H1 (cell line): Measurements from ENCODE around the gene SARS2. TPM values are rescaled to one million over a fixed set of nuclear protein-coding genes. Genes with fewer than 3 reads are reported as not detected.

ENCODE experiments used
- CTCF ChIA-PET: fragments of 300-600 bp; sonication (Branson Sonifier 250); formaldehyde crosslinking; loops from one replicate; lab custom pipeline; 2021; ENCODE audit not compliant: partially characterized antibody; lab: Charles Lee
- POLR2A ChIA-PET: fragments of 300-600 bp; sonication (Branson Sonifier 250); formaldehyde crosslinking; loops from one replicate; lab custom pipeline; 2021; ENCODE audit warnings: inconsistent platforms; ENCODE audit not compliant: partially characterized antibody; lab: Charles Lee
- DNase-seq, 2 experiments: peaks; one replicate each; pipeline versions ENCODE4 v3.0.0 to v3.0.0-alpha.2; 2010 to 2022; ENCODE audit warnings: low spot score in 2 of 2, low read depth in 1 of 2, mixed read lengths in 1 of 2
- FAIRE-seq: peaks from 2 replicates; lab custom pipeline; 2011; peaks lifted over from hg19 to GRCh38; lab: Jason Lieb, UNC
- H2AFZ ChIP-seq: 2 replicates; pipeline ENCODE4 v1.8.1; 2012; ENCODE audit warnings: low read length, inconsistent platforms
- H2AK5ac ChIP-seq: 2 replicates; pipeline ENCODE4 v1.6.1; 2013; ENCODE audit warnings: low read depth, low read length
- H2BK120ac ChIP-seq: replicated peaks from 2 replicates; pipeline ENCODE3; 2013; ENCODE audit warnings: low read depth, low read length, inconsistent platforms
- H2BK12ac ChIP-seq: 2 replicates; pipeline ENCODE4 v1.6.1; 2013; ENCODE audit warnings: low read depth, low read length
- H2BK15ac ChIP-seq: 2 replicates; pipeline ENCODE4 v1.6.1; 2013; ENCODE audit warnings: low read length
- H2BK20ac ChIP-seq: 2 replicates; pipeline ENCODE4 v1.6.1; 2013; ENCODE audit warnings: low read length
- H2BK5ac ChIP-seq: 2 replicates; pipeline ENCODE4 v1.6.1; 2013; ENCODE audit warnings: low read depth, low read length
- H3K14ac ChIP-seq: 2 replicates; pipeline ENCODE4 v1.6.1; 2013; ENCODE audit warnings: inconsistent platforms; ENCODE audit not compliant: insufficient read length
- H3K18ac ChIP-seq: 2 replicates; pipeline ENCODE4 v1.6.1; 2013; ENCODE audit warnings: low read length; ENCODE audit errors: extremely low read depth
- H3K23ac ChIP-seq: 2 replicates; pipeline ENCODE4 v1.6.1; 2013; ENCODE audit warnings: inconsistent platforms; ENCODE audit not compliant: insufficient read length
- H3K23me2 ChIP-seq: 2 replicates; pipeline ENCODE4 v1.6.1; 2013; ENCODE audit warnings: low read depth, low read length
- H3K27ac ChIP-seq: 2 replicates; pipeline ENCODE4 v1.6.1; 2011; ENCODE audit warnings: low read depth, low read length, inconsistent platforms
- H3K27me3 ChIP-seq, 4 experiments: replicated peaks in 1 of 4; 1 replicate in 1 of 4; 2 replicates in 3 of 4; pipeline versions ENCODE4 v1.6.1 to v1.8.1; 2011 to 2013; ENCODE audit warnings: low read length in 3 of 4, mild to moderate bottlenecking in 3 of 4, inconsistent platforms in 2 of 4, mixed read lengths in 2 of 4, moderate library complexity in 1 of 4; ENCODE audit not compliant: control insufficient read depth in 3 of 4, insufficient read depth in 3 of 4; ENCODE audit errors: extremely low read depth in 1 of 4
- H3K36me3 ChIP-seq, 4 experiments: 2 replicates each; pipeline versions ENCODE4 v1.6.1 to v1.8.1; 2011 to 2013; ENCODE audit warnings: mild to moderate bottlenecking in 4 of 4, low read length in 3 of 4, moderate library complexity in 2 of 4, control low read depth in 1 of 4, inconsistent platforms in 1 of 4; ENCODE audit not compliant: insufficient read depth in 4 of 4, control insufficient read depth in 2 of 4
- H3K4ac ChIP-seq: replicated peaks from 2 replicates; pipeline ENCODE3; 2013; ENCODE audit warnings: low read length, low read depth, mixed read lengths, inconsistent platforms; ENCODE audit not compliant: insufficient read length
- H3K4me1 ChIP-seq, 4 experiments: replicated peaks in 1 of 4; 1 replicate in 1 of 4; 2 replicates in 3 of 4; pipeline versions ENCODE4 v1.6.1 to v1.8.1; 2011 to 2013; ENCODE audit warnings: low read length in 3 of 4, inconsistent platforms in 2 of 4, mixed read lengths in 1 of 4; ENCODE audit not compliant: insufficient read depth in 4 of 4, control insufficient read depth in 3 of 4
- H3K4me2 ChIP-seq, 2 experiments: 2 replicates each; pipeline versions ENCODE4 v1.6.1 to v1.8.1; 2011 to 2013; ENCODE audit warnings: low read depth in 2 of 2, low read length in 2 of 2, control low read depth in 1 of 2, inconsistent platforms in 1 of 2, mild to moderate bottlenecking in 1 of 2; ENCODE audit not compliant: insufficient read depth in 1 of 2
- H3K4me3 ChIP-seq, 4 experiments: fragments of 200-600, 300-600 bp in 1 of 4; sonication (generic), shearing (Covaris generic), sonication (Bioruptor Twin) in 1 of 4; 2 replicates each; pipeline versions ENCODE4 v1.5.1 to v1.8.1; 2011 to 2016; ENCODE audit warnings: low read length in 4 of 4, low read depth in 3 of 4, control low read depth in 2 of 4, inconsistent platforms in 2 of 4, mild to moderate bottlenecking in 2 of 4, mixed read lengths in 1 of 4, moderate library complexity in 1 of 4; ENCODE audit not compliant: insufficient read depth in 2 of 4; ENCODE audit errors: extremely low read depth in 1 of 4
- H3K56ac ChIP-seq: replicated peaks from 2 replicates; pipeline ENCODE3; 2013; ENCODE audit warnings: low read depth, mild to moderate bottlenecking, mixed read lengths, low read length, inconsistent platforms; ENCODE audit not compliant: insufficient read length
- H3K79me1 ChIP-seq: 2 replicates; pipeline ENCODE4 v1.6.1; 2013; ENCODE audit warnings: low read depth, low read length, control low read depth
- H3K79me2 ChIP-seq, 2 experiments: 2 replicates each; pipeline versions ENCODE4 v1.6.1 to v1.8.1; 2012 to 2013; ENCODE audit warnings: low read length in 2 of 2, mild to moderate bottlenecking in 2 of 2, inconsistent platforms in 1 of 2; ENCODE audit not compliant: insufficient read depth in 2 of 2, control insufficient read depth in 1 of 2
- H3K9ac ChIP-seq, 4 experiments: replicated peaks in 1 of 4; 1 replicate in 1 of 4; 2 replicates in 3 of 4; pipeline versions ENCODE4 v1.6.1 to v1.8.1; 2011 to 2013; ENCODE audit warnings: low read depth in 3 of 4, low read length in 3 of 4, control low read depth in 2 of 4, mild to moderate bottlenecking in 2 of 4, moderate library complexity in 2 of 4, inconsistent platforms in 1 of 4; ENCODE audit errors: extremely low read depth in 1 of 4
- H3K9me3 ChIP-seq, 2 experiments: 2 replicates each; pipeline versions ENCODE4 v1.6.1 to v1.8.1; 2012 to 2013; ENCODE audit warnings: mild to moderate bottlenecking in 2 of 2, moderate library complexity in 2 of 2, control low read depth in 1 of 2, inconsistent platforms in 1 of 2, low read depth in 1 of 2, low read length in 1 of 2, mixed read lengths in 1 of 2; ENCODE audit not compliant: insufficient read depth in 2 of 2
- H4K20me1 ChIP-seq, 2 experiments: replicated peaks in 1 of 2; 2 replicates each; pipeline versions ENCODE3 to v1.8.1; 2011 to 2013; ENCODE audit warnings: inconsistent platforms in 2 of 2, low read length in 2 of 2, mild to moderate bottlenecking in 1 of 2; ENCODE audit not compliant: insufficient read depth in 2 of 2, control insufficient read depth in 1 of 2
- H4K5ac ChIP-seq: 2 replicates; pipeline ENCODE4 v1.6.1; 2013; ENCODE audit warnings: low read length, low read depth, mixed read lengths, inconsistent platforms; ENCODE audit not compliant: insufficient read length
- H4K8ac ChIP-seq: 2 replicates; pipeline ENCODE4 v1.8.0; 2013; ENCODE audit warnings: mild to moderate bottlenecking, moderate library complexity, low read length, inconsistent platforms; ENCODE audit not compliant: insufficient read depth; ENCODE audit errors: extremely low read depth
- H4K91ac ChIP-seq: replicated peaks from 2 replicates; pipeline ENCODE3; 2013; ENCODE audit warnings: low read length, mixed read lengths, inconsistent platforms; ENCODE audit not compliant: insufficient read length
- GABPA ChIP-seq: IDR thresholded peaks from 2 replicates; pipeline ENCODE4 v1.6.1; 2011; ENCODE audit warnings: mild to moderate bottlenecking, low read length, moderate library complexity, borderline replicate concordance; ENCODE audit not compliant: insufficient read depth
- JUND ChIP-seq: IDR thresholded peaks from 2 replicates; pipeline ENCODE4 v1.6.1; 2011; ENCODE audit warnings: mild to moderate bottlenecking, improper control_type of control experiment, low read length
- KDM1A ChIP-seq: fragments of 200-600, 300-600 bp; sonication (generic); IDR thresholded peaks from 2 replicates; pipeline ENCODE4 v1.7.1; 2016; ENCODE audit warnings: mild to moderate bottlenecking, low read length, borderline replicate concordance
- KDM5A ChIP-seq: fragments of 200-600 bp; IDR thresholded peaks from 2 replicates; pipeline ENCODE4 v1.7.1; 2012; ENCODE audit warnings: mild to moderate bottlenecking, low read length, inconsistent platforms, mixed read lengths
- MAFK ChIP-seq: IDR thresholded peaks from 2 replicates; pipeline ENCODE4 v1.6.1; 2012; ENCODE audit warnings: low read depth, mild to moderate bottlenecking, improper control_type of control experiment, low read length
- NANOG ChIP-seq: IDR thresholded peaks from 2 replicates; pipeline ENCODE4 v1.6.1; 2011; ENCODE audit warnings: low read length, low read depth, mild to moderate bottlenecking, inconsistent platforms; ENCODE audit not compliant: insufficient read depth, poor library complexity, severe bottlenecking
- POLR2A ChIP-seq, 2 experiments: IDR thresholded peaks; 1 replicate in 1 of 2; 2 replicates in 1 of 2; pipeline ENCODE4 v1.6.1; 2011; ENCODE audit warnings: low read depth in 2 of 2, low read length in 2 of 2, mild to moderate bottlenecking in 2 of 2; ENCODE audit errors: control extremely low read depth in 1 of 2
- RBBP5 ChIP-seq: IDR thresholded peaks from 2 replicates; pipeline ENCODE4 v1.7.1; 2012; ENCODE audit warnings: low read depth, mild to moderate bottlenecking, inconsistent platforms, low read length, moderate library complexity, borderline replicate concordance
- SIN3A ChIP-seq, 2 experiments: IDR thresholded peaks in 1 of 2; conservative IDR thresholded peaks in 1 of 2; 2 replicates each; pipeline ENCODE4 v1.6.1; 2011 to 2012; ENCODE audit warnings: low read length in 2 of 2, improper control_type of control experiment in 1 of 2, low read depth in 1 of 2, mild to moderate bottlenecking in 1 of 2
- SP1 ChIP-seq: IDR thresholded peaks from 2 replicates; pipeline ENCODE4 v1.6.1; 2011; ENCODE audit warnings: low read depth, low read length
- SP4 ChIP-seq: IDR thresholded peaks from 2 replicates; pipeline ENCODE4 v1.6.1; 2012; ENCODE audit warnings: low read length, inconsistent platforms
- SRF ChIP-seq: IDR thresholded peaks from 2 replicates; pipeline ENCODE4 v1.6.1; 2011; ENCODE audit warnings: mild to moderate bottlenecking, low read depth, low read length, moderate library complexity
- SUZ12 ChIP-seq: fragments of 200-600 bp; sonication (generic); IDR thresholded peaks from 2 replicates; pipeline ENCODE4 v1.6.1; 2012; ENCODE audit warnings: mild to moderate bottlenecking, inconsistent platforms, low read length, moderate library complexity, mixed read lengths
- TCF12 ChIP-seq: IDR thresholded peaks from 2 replicates; pipeline ENCODE4 v1.6.1; 2011; ENCODE audit warnings: low read depth, mild to moderate bottlenecking, low read length
- YY1 ChIP-seq: IDR thresholded peaks from 2 replicates; pipeline ENCODE4 v1.6.1; 2011; ENCODE audit warnings: low read depth, mild to moderate bottlenecking, low read length
- WGBS, 2 experiments: shearing (Covaris generic) in 1 of 2; methylation state at CpG; one replicate each; pipeline versions ENCODE4 v1.1.6 to v1.1.7; 2013 to 2015; ENCODE audit warnings: low lambda C conversion rate in 2 of 2, mixed read lengths in 2 of 2, inconsistent platforms in 1 of 2, low coverage in 1 of 2, missing lambda C conversion rate in 1 of 2; ENCODE audit not compliant: insufficient replicate concordance in 2 of 2, insufficient coverage in 1 of 2, insufficient read length in 1 of 2; ENCODE audit errors: extremely low coverage in 1 of 2, missing lambda C conversion rate in 1 of 2; 5-methylcytosine and 5-hydroxymethylcytosine counted together
- polyA plus RNA-seq, 7 experiments: library from polyadenylated mRNA; depleted of rRNA in 3 of 7; stranded (reverse) in 5 of 7; unstranded in 2 of 7; fragments of >200 nt in 5 of 7; fragments of 200-250 nt in 2 of 7; gene quantifications; 1 replicate in 5 of 7; 2 replicates in 1 of 7; 4 replicates in 1 of 7; pipeline versions ENCODE4 v1.2.1 to v1.2.3, GENCODE V29; 2011 to 2013; ENCODE audit warnings: missing spikeins in 2 of 7, mixed read lengths in 2 of 7
- total RNA-seq: library from RNA; stranded (reverse); fragmentation: NEBNext Ultra II Directional; extraction: Animal tissue kit (Norgen Biotek cat#: 25700); gene quantifications from 2 replicates; pipeline ENCODE4 v1.2.1, GENCODE V29; 2021

SARS2 gene
- total and polyA plus RNA-seq, 2 of the 8 experiments (the other 6 are each of a cell fraction or from before 2014, with no cell fraction given), result 68.0 to 102 TPM

- Histone ChIP-seq H3K79me1 (no peaks in the 10 kb centered on the region), H3K4me2 (no peak overlapping the region), H3K4me1 (peaks cover 0 to 9% (median 3%) of the 10 kb centered on the region in 4 experiments; a peak in 3 of 7 replicates), H4K5ac (no peak overlapping the region), H3K23ac (no peak overlapping the region), H3K14ac (no peak overlapping the region), H2AK5ac (no peak overlapping the region), H3K23me2 (peaks cover 6% of the 10 kb centered on the region; the same call in 1 of the 2 replicates), H3K79me2 (peaks cover 0 to under 1% of the 10 kb centered on the region in 2 experiments; a peak in 1 of 4 replicates), H2BK5ac (no peak overlapping the region), H3K9ac (no peak overlapping the region), H4K91ac (no peak overlapping the region), H2BK120ac (no peak overlapping the region), H2BK15ac (no peak overlapping the region), H4K20me1 (no peaks in the 10 kb centered on the region), H2BK20ac (no peak overlapping the region), H4K8ac (no peak overlapping the region), H3K18ac (0 out of 2 replicates have a peak overlapping the region, but pooled peaks have one; percentile 48), H3K4me3 (no peak overlapping the region), H3K27me3 (0 out of 7 replicates have a peak, but pooled peaks cover 0 to 3% (median 0%) of the 10 kb centered on the region in 4 experiments), H3K9me3 (no peaks in the 10 kb centered on the region), H3K4ac (no peak overlapping the region), H2BK12ac (no peak overlapping the region), H2AFZ (no peak overlapping the region), H3K36me3 (no peaks in the 10 kb centered on the region), H3K27ac (no peak overlapping the region), H3K56ac (no peak overlapping the region)
- no peak for DNase-seq
- FAIRE-seq, result no peak
- CTCF ChIA-PET, result interaction anchor here (0.6 to 4.1 kb wide), 12 partner anchors 11 to 108 kb away, joined by 3 to 16 read pairs (median 4); no protein-coding TSS in a partner anchor
- POLR2A ChIA-PET, result no interaction called here
- 87% methylated on average over 3 of the region's 3 CpGs; no CpG with 5 or more reads in 1 of the 2 experiments for WGBS, 2 experiments
- TF ChIP-seq NANOG (no peak), JUND (no peak), SP1 (no peak), RBBP5 (no peak), KDM5A (no peak), MAFK (no peak), SUZ12 (no peak), SRF (no peak), SP4 (no peak), POLR2A (IDR thresholded peaks at IDR 0.05; ENCODE audit: control extremely low read depth in 1 of 2, low read depth in 2 of 2, low read length in 2 of 2) (no peak), KDM1A (no peak), YY1 (no peak), TCF12 (no peak), SIN3A (conservative IDR thresholded peaks at IDR 0.05 in 1 of 2, IDR thresholded peaks at IDR 0.05 in 1 of 2; ENCODE audit: low read depth in 1 of 2, low read length in 2 of 2) (no peak), GABPA (no peak)
Observed at GRCh38 chr19:38978326-38978689, 47.7 kb upstream of the SARS2 start.
